NCI-H526 treated with DMSO at 0.1 percent for 48 hours (cell line): Measurements from ENCODE around the gene SDHB.

ENCODE experiments used
- DNase-seq: peaks from one replicate; lab custom pipeline; 2025; lab: John Stamatoyannopoulos, UW

SDHB gene

DNA sequence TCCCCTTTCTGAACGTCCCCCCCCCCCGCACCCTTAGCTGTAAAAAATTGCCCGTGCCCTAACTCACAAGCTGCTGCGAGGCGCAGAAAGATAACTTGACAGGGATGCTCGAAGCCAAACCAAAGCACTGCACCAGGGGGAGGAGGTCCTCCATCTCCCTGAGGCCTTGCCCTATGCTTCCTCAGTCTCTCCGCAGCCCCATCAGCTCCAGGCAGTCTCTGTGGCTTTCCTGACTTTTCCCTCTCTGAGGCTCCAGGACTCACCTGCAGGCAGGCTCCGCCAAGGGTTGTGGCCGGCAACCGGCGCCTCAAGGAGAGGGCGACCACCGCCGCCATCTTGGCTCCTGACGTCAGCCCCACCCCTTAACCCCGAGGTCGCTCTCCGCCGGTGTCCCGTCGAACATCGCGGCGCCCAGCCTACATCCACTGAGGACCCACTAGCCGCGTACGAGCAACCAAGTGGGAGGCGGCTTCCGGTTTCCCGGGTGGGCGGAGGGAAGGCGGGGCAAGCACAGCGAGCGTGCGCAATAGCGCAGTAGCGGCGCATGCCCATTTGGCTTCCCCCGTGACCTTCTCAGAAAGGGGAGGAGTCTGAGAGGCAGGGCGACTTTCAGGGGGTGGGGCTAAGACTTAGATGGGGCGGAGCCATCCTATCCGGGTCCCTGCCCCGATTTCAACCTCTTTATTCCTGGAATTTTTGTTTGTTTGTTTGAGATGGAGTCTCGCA, at the start of gene SDHB:
SDHB (minus strand) TSS at position 348 of the 726 bp plus-strand sequence; CDS start at position 335, 13 bp downstream.
- DNase-seq, result peak; percentile 95

GRCh38 chr1:17102232-17102631, 48.4 kb upstream of the SDHB start:
- no peak for DNase-seq

DNA sequence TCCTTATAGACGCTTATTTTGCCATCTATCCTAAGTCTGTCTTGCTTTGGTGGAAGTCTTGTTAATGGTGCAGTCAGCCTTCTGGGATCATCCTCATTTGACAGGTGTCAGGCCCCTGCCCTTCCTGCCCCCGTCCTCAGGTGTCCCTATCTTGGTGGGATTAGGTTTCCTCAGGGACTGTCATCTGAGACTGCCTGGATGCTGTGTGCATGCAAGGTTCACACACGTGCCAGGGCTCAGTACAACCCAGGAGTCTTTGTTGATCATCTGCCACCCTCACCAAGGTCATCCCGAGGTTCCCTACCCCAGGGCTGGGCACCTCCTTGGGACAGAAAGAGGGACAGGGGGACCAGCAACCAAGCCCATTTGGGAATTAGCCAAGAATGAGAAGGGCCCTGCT, 47.4 kb upstream of the SDHB start:
- no peak for DNase-seq

DNA sequence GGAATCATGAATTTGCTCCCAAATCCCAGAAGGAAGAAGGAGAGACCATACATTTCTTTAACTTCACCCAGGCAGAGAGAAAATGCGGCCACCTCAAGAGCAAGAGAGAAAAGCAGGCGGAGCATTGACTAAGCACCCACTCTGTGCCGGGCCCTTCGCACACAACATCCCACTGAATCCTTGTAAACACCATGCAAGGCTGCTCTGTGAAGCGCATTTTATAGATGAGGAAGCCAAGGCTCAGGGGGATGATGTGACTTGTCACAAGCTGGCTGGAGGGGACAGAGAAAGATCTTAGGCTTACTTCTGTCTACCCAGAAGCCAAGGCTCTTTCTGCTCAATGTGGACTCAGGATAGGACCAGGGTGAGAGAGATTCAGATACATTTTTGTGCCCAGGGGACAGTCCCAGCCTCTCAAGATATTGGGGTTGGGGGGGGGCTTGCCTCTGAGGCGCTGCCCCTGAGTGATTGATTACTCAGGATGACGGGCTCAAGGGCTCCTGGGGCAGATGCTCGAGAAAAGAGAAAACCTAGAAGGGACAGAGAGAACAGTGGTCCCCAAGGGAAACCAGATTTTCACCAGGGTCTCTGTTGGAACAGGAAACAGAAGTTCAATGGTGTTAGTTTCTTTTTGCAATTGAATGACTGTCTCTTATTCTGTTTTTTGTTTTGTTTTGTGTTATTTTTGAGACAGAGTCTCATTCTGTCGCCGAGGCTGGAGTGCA, 45.9 kb upstream of the SDHB start:
- no peak for DNase-seq

- no peak for DNase-seq
Measured at GRCh38 chr1:17098446-17099317, 44.9 kb upstream of the SDHB start.

- DNase-seq, result no peak
Measured at GRCh38 chr1:17097787-17098186, 44.0 kb upstream of the SDHB start.

DNA sequence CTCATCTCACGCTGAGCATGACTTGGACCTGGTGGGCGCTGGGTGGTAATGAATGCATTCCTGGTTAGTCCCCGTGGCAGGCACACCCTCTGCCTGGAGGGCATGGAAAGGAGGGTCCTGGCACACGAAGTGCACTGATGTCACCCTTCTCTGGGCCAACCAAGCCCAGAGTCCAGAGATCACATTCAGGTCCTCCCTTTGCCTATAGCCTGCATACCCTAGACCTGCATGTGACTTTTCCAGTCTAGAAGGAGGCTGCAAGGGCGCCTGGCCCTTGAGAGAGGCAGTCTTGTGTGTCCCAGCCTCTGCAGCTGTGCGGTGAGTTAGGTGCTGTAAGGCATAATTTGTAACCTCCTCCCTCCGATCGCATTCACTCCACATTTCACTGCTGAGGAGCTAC, 43.3 kb upstream of the SDHB start:
- no peak for DNase-seq

DNA sequence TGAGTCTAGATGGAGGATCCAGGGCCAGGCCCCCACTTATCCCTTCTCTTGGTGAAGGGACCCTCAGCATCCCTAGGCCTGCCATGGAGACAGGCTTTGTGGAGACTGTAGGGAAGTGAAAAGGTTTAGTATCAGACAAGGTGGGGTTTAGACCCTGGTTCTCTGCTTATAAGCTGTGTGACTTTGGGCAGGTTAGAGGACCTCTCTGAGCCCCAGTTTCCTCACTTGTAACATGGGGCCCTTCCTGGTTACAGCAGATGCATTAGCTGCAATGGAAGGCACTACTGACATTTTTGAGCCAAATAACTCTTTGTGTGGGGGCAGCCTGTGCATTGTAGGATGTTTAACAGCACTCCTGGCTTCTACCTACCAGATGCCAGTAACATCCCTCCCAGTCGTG, 42.8 kb upstream of the SDHB start:
- no peak for DNase-seq

DNA sequence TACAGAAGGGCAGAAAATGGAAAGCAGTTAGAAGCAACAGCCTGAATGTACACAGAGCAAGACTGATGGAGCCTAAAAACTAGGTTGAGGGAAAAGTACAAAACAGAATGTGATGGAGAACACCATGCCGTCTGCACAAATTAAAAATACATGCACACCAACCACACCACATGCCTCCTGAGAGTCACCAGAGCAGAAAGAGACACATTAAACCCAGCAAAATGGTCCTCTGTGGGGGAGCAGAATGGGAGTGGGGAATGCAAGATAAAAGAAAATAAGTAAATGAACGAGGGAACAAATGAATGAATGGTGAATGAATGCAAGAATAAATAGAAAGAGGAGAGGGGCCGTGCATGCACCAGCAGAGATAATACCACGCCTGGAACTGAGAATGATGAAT, 41.3 kb upstream of the SDHB start:
- DNase-seq, result no peak

GRCh38 chr1:17094664-17095063, 40.8 kb upstream of the SDHB start:
- no peak for DNase-seq

DNA sequence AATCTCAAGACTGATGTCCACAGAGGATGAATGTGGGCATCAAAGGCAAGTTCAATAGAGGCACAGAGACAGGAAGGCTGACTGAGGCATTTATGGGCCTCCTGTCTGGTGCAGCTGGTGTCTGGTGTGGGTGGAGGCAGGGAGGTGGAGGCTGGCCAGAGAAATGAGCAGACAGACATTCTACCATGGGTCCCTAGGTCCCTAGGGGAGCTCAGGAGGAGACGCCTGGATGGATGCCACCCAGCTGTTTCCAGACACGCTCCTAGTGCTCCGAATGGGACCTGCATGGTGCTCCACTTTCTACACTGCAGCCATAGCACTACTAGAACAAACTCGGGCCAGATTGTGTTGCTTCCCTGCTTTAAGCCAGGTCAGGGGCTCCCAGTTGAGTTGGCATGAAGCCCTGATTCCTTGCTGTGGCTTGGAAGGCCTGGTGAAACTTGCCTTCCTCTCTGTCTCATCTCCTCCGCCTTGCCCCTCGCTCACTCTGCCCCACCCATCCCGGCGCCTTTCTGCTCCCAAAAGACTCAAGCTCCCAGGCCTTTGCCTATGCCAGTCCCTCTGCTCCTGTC, 40.1 kb upstream of the SDHB start:
- no peak for DNase-seq

DNA sequence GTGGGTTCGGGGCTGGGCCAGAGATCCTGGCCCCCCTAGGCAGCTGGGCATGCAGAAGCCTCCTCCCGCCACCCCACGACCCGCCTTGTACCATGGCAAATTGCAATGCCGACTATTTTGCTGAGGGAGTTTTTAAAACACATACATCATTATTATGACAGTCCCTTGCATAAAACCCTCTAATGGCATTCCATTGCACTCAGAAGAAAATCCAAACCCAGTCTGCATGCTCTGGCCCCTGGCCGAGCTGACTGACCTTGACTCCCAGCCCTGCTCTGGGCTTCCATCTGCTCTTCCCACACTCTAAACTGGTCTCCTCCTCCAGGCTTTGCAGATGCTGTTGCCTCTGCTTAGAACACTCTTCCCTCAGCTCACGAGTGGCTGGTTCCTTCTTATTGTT, 37.4 kb upstream of the SDHB start:
- DNase-seq, result no peak

GRCh38 chr1:17089506-17089905, 35.7 kb upstream of the SDHB start:
- DNase-seq, result no peak

DNA sequence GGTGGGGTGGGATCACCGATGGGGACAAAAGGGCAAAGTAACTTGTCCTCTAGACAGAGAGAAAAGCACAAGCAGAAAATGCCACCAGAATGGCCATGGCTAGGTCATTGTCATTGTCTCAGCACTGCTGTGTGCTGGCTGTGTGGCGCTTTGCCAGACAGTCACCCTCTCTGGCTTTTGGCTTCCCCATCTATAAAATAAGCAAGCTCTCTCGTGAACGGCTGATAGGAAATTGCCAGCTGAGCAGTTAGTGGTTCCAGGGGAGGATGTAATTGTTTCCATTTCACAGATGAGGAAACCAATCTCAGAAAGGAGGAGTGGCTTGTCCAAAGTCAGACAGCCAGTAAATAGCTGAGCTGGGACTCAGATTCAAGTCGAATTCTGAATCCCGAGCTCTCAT, 32.9 kb upstream of the SDHB start:
- no peak for DNase-seq

GRCh38 chr1:17084787-17085186, 31.0 kb upstream of the SDHB start:
- no peak for DNase-seq

- no peak for DNase-seq
Measured at GRCh38 chr1:17082761-17083160, 28.9 kb upstream of the SDHB start.

DNA sequence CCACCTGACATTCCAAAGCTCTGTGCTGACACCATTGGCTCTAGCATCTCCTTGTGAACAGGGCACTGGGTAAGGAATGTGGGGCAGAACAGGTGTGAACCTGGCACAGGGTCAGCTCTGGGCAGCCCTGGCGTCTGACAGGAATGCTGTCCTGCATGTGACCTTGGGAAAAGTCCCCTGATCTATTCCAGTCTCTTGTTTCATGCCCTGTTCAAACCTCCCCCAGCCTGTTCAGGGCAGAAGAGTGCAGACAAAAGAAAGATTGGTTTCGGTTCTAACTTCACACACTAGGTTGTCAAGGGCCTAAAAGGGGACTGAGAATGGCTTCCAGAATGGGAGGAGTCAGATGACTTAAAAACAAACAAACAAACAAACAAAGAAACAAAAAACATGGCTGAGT, 27.6 kb upstream of the SDHB start:
- DNase-seq, result no peak

GRCh38 chr1:17080880-17081279, 27.0 kb upstream of the SDHB start:
- no peak for DNase-seq

DNA sequence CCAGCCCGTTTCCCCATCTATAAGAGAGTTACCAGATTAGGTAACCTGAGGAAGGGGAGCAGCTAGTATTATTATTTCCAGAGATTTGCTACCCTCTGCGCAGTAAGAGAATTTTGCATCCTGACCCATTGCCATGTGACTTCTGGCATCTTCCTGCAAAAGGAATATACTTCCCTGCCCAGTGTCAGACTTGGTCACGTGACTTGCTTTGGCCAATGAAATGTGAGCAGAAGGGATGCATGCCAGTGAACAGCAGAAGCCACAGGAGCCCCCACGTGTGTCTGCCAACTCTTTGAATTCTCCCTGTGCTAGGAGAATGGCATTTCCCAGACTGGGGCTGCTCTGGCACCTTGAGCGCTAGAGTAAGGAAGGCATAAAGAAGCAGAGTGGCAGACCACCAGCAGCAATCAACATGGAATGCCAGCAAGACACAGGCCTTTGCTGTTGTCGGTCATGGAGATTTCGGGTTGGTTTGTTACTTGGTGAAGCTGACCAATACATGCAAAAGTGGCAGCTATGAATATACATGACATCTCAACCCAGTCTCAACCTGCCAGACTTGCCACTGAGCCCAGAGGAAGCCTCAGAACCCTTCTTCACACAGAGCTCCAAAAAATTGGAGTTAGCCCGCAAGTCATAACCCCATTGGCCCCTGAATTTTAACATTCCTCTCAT, 26.4 kb upstream of the SDHB start:
- no peak for DNase-seq

- DNase-seq, result no peak
Measured at GRCh38 chr1:17078991-17079868, 25.4 kb upstream of the SDHB start.
